ENCODE data around the gene OR56A5.

DNA sequence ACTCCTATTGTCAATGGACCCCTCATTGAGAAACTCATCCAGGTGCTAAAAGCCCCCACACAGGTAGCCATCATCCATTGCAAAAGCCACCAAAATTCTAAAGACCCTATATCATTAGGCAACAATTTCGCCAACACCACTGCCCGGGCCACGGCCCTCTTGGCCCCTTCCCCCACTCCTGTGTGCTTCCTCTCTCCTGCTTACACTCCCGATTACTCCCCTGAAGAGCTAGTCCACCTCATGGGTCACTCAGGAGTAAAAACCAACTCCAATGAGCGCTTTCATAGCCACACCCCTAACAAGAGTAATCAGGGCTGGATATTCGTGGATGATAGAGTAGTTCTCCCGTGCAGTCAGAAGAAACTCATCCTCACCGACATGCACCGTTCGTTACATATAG lies 35.2 kb downstream of the OR56A5 start:
- TF ChIP-seq, protein P1, sequence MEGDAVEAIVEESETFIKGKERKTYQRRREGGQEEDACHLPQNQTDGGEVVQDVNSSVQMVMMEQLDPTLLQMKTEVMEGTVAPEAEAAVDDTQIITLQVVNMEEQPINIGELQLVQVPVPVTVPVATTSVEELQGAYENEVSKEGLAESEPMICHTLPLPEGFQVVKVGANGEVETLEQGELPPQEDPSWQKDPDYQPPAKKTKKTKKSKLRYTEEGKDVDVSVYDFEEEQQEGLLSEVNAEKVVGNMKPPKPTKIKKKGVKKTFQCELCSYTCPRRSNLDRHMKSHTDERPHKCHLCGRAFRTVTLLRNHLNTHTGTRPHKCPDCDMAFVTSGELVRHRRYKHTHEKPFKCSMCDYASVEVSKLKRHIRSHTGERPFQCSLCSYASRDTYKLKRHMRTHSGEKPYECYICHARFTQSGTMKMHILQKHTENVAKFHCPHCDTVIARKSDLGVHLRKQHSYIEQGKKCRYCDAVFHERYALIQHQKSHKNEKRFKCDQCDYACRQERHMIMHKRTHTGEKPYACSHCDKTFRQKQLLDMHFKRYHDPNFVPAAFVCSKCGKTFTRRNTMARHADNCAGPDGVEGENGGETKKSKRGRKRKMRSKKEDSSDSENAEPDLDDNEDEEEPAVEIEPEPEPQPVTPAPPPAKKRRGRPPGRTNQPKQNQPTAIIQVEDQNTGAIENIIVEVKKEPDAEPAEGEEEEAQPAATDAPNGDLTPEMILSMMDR (IDR thresholded peaks at IDR 0.05) = no peak
- no peak for TF ChIP-seq ZFX (IDR thresholded peaks at IDR 0.05; ENCODE audit: borderline replicate concordance)

Data from 22Rv1 (cell line).